GM10248 (cell line): ENCODE measurements around the gene MAP2.
A peak's percentile ranks its signal among the peaks of the same experiment; 100 is the strongest.

Experiments
- CTCF ChIA-PET: fragments of 300-600 bp; sonication (Branson Sonifier 250); formaldehyde crosslinking; extraction: SDS; loops from one replicate; lab custom pipeline; 2021; ENCODE audit warnings: antibody characterized with exemption; lab: Yijun Ruan, JAX
- POLR2A ChIA-PET: fragments of 350-650 bp; sonication (Branson Sonifier 250); formaldehyde crosslinking; extraction: SDS; loops from one replicate; lab custom pipeline; 2020; ENCODE audit warnings: antibody characterized with exemption; lab: Yijun Ruan, JAX
- DNase-seq: peaks from one replicate; pipeline ENCODE4 v3.0.0; 2012; ENCODE audit errors: extremely low spot score
- TF ChIP-seq, protein P1 (sequence below): IDR thresholded peaks from 2 replicates; pipeline ENCODE4 v1.5.1; 2012; ENCODE audit warnings: mild to moderate bottlenecking, low read depth; ENCODE audit errors: extremely low read depth, missing control alignments, control extremely low read depth

MAP2 gene

DNA sequence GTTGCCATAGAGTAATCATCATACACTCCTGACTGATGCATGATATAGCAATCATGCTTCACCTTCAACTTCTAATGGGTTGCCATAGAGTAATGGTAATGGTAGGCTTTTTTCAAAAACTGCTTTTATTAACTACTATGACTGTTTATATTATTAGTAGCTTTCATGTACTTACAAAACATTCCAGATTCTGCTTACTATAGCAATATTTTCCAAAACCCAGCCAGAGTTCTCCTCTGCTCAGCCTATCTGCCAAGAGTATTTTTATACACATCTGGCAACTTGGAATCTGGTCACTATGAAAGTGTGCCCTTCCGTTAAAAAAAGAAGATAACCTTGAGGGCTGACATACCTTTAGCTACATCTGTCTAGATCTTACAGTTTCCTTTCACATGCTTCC, 342.8 kb downstream of the MAP2 start:
- DNase-seq, result no peak
- POLR2A ChIA-PET, result no interaction called here
- CTCF ChIA-PET, result interaction anchor here (1.0 kb wide), 1 partner anchor 13 kb away, joined by 3 read pairs; no protein-coding TSS in a partner anchor
- TF ChIP-seq, protein P1, sequence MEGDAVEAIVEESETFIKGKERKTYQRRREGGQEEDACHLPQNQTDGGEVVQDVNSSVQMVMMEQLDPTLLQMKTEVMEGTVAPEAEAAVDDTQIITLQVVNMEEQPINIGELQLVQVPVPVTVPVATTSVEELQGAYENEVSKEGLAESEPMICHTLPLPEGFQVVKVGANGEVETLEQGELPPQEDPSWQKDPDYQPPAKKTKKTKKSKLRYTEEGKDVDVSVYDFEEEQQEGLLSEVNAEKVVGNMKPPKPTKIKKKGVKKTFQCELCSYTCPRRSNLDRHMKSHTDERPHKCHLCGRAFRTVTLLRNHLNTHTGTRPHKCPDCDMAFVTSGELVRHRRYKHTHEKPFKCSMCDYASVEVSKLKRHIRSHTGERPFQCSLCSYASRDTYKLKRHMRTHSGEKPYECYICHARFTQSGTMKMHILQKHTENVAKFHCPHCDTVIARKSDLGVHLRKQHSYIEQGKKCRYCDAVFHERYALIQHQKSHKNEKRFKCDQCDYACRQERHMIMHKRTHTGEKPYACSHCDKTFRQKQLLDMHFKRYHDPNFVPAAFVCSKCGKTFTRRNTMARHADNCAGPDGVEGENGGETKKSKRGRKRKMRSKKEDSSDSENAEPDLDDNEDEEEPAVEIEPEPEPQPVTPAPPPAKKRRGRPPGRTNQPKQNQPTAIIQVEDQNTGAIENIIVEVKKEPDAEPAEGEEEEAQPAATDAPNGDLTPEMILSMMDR, result no peak

DNA sequence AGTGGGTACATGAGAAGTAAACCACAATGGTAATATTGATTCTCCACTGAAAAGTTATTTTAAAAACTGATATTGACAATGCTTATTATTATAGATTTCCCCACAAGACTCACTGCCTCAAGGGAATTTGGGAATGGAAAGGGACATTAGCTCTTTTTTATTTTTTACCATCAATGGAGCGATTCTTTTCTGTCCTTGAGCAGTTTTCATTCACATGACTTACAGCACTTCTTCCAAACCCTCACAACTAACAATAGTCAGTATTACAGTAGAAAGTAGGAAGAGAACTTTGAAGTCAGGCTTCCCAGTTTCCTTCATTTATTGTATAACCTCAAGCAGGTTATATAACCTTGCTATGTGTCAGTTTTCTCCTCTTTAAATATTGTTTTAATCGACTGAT, 343.5 kb downstream of the MAP2 start:
- TF ChIP-seq, protein P1, result no peak
- POLR2A ChIA-PET, result no interaction called here
- CTCF ChIA-PET, result interaction anchor here (1.0 kb wide), 1 partner anchor 13 kb away, joined by 3 read pairs; no protein-coding TSS in a partner anchor
- DNase-seq, result no peak

DNA sequence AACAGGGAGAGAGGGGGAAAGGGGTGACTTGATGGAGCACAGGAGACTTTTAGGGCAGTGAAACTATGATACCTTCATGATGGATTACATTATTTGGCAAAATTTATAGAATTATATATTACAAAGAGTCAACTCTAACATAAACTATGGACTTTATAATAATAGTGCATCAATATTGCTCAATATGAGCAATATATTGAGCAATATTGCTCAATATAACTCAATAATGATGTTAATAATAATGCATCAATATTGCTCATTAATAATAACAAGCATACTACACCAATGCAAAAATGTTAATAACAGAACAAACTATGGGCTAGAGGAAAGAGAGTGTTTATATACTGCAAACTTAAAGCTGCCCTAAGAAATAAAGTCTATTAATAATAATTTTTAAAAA, 344.7 kb downstream of the MAP2 start:
- TF ChIP-seq, protein P1, result no peak
- DNase-seq, result no peak
- ChIA-PET CTCF (interaction anchor here (1.1 kb wide), 2 partner anchors 13 to 38 kb away, joined by 3 to 4 read pairs; no protein-coding TSS in a partner anchor), POLR2A (no interaction called here)

DNA sequence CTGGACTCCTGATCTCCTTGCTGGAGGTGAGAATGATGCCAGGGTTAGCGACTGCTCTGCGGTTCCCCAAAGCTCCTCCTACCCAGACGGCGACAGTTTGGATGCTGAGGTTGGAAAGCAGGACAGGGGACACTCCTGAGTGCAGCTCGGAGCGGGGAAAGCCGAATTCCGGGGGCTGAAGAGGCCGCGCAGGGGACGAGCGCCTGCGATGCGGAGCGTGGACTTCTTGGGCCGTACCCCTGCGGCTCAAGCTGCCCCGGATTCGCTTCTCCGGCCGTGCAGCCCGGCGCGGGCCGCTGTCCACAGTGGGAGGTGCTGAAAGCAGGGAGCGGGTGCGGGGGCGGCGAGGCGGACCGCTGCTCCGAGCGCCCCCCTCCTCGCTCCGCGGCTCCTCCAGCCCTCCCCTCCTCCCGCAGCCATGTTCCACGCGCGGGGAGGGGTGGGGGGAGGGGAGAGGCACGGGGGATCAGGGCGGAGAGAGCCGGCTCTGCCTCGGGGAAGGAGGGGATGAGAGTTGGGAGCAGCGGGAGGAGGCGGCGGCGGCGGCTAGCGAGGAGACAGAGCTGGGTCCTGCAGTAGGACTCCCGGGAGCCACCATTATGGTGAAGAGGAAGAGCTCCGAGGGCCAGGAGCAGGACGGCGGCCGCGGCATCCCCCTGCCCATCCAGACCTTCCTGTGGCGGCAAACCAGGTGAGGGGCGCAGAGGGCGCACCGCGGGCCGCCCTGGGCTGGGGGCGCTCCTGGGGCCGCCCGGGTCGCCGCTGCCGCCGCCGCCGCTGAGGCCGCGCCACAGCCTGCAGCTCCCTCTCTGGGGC, 347.8 kb downstream of the MAP2 start, which contains the start of gene UNC80:
Gene UNC80 (plus strand): TSS at position 359 of the 816 bp plus-strand sequence. CDS start 241 bp downstream, at position 600.
- CTCF ChIA-PET, result no interaction called here

DNA sequence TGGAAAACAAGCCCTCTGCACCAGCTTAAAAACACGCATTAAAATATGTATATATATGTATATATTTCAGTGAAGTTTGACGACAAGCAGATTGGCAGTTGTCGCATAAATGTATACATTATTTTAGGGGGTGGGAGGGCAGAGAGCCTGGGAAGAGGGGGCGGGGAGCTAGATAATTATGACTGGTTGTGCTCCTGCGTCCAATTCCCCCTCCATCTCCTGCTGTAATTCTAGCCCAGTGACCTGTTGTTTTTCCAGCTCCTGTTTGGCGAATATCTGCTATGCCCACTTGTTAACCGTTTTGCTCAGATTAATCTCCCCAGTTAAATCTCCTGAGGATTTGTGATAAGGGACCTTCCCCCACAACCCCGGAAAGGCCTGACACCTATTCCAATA, 348.4 kb downstream of the MAP2 start:
- ChIA-PET CTCF (no interaction called here), POLR2A (no interaction called here)

More for the DNA sequence above, 347.8 kb downstream of the MAP2 start, which contains the start of gene UNC80:
- POLR2A ChIA-PET, result no interaction called here
- TF ChIP-seq, protein P1, result no peak
- peak; percentile 43 for DNase-seq

DNA sequence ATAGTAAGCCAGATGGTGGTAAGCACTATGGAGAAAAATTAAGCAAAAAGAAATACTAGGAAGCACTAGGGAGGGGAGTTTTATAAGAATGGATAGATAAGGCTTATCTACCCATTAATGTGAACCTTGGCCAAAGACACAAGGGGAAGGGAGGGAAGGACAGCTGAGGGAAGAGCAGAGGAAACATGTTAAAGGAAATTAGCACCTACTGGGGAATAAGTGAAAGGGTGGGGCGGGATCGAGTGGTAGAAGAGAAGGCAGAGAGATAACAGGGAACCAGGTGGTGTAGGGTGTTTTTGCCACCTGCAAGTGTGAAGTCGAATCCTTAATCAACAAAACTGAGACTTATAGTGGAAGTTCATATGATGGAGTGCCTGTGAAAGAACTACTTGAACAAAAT, 349.5 kb downstream of the MAP2 start:
- no peak for DNase-seq
- ChIA-PET CTCF (interaction anchor here (1.1 kb wide), 1 partner anchor 19 kb away, joined by 3 read pairs; no protein-coding TSS in a partner anchor), POLR2A (no interaction called here)
- TF ChIP-seq, protein P1, result no peak

More for the DNA sequence above, 348.4 kb downstream of the MAP2 start:
- TF ChIP-seq, protein P1, result no peak
- no peak for DNase-seq
